ENCODE data around the gene ACADVL.

GRCh38 chr17:7219812-7220592 is at the start of gene ACADVL, which contains the start of gene DLG4:
- no peak for TF ChIP-seq CTCF (IDR thresholded peaks at IDR 0.05)
- TF ChIP-seq RXRA (IDR thresholded peaks at IDR 0.05; ENCODE audit: borderline replicate concordance, low read depth), result peak; percentile 58; the same call in 1 of the 2 replicates
- no peak for TF ChIP-seq EP300 (IDR thresholded peaks at IDR 0.05; ENCODE audit: borderline replicate concordance in 1 of 2, low read depth in 1 of 2, low read length in 1 of 2)
- no peak for TF ChIP-seq REST (IDR thresholded peaks at IDR 0.05; ENCODE audit: low read depth, low read length)
- peak; percentile 86 for TF ChIP-seq MXI1 (IDR thresholded peaks at IDR 0.05; ENCODE audit: low read depth, low read length)
- peak; percentile 77; the same call in 1 of the 2 replicates for TF ChIP-seq SIN3A (IDR thresholded peaks at IDR 0.05; ENCODE audit: borderline replicate concordance, low read depth, low read length)
- TF ChIP-seq POLR2AphosphoS5 (IDR thresholded peaks at IDR 0.05; ENCODE audit: low read depth, low read length), result peak; percentile 67
- peak; percentile 12; the same call in 1 of the 2 replicates for TF ChIP-seq TCF12 (IDR thresholded peaks at IDR 0.05)
- peak; percentile 13; the same call in 1 of the 2 replicates for TF ChIP-seq MAX (IDR thresholded peaks at IDR 0.05; ENCODE audit: low read depth)
- peak; percentile 65 for TF ChIP-seq YY1 (IDR thresholded peaks at IDR 0.05; ENCODE audit: low read depth)
- TF ChIP-seq RFX5 (IDR thresholded peaks at IDR 0.05; ENCODE audit: low read length), result no peak
- TF ChIP-seq RCOR1 (IDR thresholded peaks at IDR 0.05; ENCODE audit: low read length), result 0 out of 2 replicates have a peak, but pooled peaks have one; percentile 11
